Endodermal cell (in vitro differentiated cells): ENCODE results near the gene MYBPC3. TPM values are rescaled to one million over a fixed set of nuclear protein-coding genes. Genes with fewer than 3 reads are reported as not detected.

ENCODE experiments used
- DNase-seq: peaks from one replicate; pipeline ENCODE4 v3.0.0-alpha.2; 2017
- H3K27ac ChIP-seq: 2 replicates; pipeline ENCODE4 v1.5.1; 2013; ENCODE audit warnings: mild to moderate bottlenecking, low read depth, low read length, moderate library complexity
- H3K27me3 ChIP-seq: 2 replicates; pipeline ENCODE4 v1.6.1; 2013; ENCODE audit warnings: mild to moderate bottlenecking, low read length, moderate library complexity; ENCODE audit not compliant: insufficient read depth, control insufficient read depth, poor library complexity, severe bottlenecking
- H3K36me3 ChIP-seq: 2 replicates; pipeline ENCODE4 v1.7.0; 2013; ENCODE audit warnings: mild to moderate bottlenecking, low read length, moderate library complexity; ENCODE audit not compliant: control insufficient read depth, insufficient read depth
- H3K4me1 ChIP-seq: one replicate; pipeline ENCODE4 v1.7.0; 2013; ENCODE audit warnings: low read length; ENCODE audit not compliant: control insufficient read depth, insufficient read depth
- H3K4me3 ChIP-seq: 2 replicates; pipeline ENCODE4 v1.5.1; 2013; ENCODE audit warnings: mild to moderate bottlenecking, low read length, moderate library complexity
- H3K9ac ChIP-seq: 2 replicates; pipeline ENCODE4 v1.6.1; 2013; ENCODE audit warnings: mild to moderate bottlenecking, low read length, moderate library complexity; ENCODE audit not compliant: poor library complexity, severe bottlenecking; ENCODE audit errors: extremely low read depth
- H3K9me3 ChIP-seq: 2 replicates; pipeline ENCODE4 v1.6.1; 2013; ENCODE audit warnings: mild to moderate bottlenecking, low read length, moderate library complexity; ENCODE audit not compliant: control insufficient read depth
- H3K27ac Mint-ChIP-seq: 2 replicates; pipeline ENCODE4 v1.8.0; 2020; ENCODE audit warnings: mixed read lengths
- H3K27me3 Mint-ChIP-seq: 2 replicates; pipeline ENCODE4 v1.8.0; 2021; ENCODE audit warnings: mild to moderate bottlenecking, mixed read lengths; ENCODE audit not compliant: insufficient read depth
- H3K36me3 Mint-ChIP-seq: 2 replicates; pipeline ENCODE4 v1.8.0; 2020; ENCODE audit warnings: low read depth, mixed read lengths
- H3K4me1 Mint-ChIP-seq: 2 replicates; pipeline ENCODE4 v1.8.0; 2020; ENCODE audit warnings: mixed read lengths
- H3K4me3 Mint-ChIP-seq: 2 replicates; pipeline ENCODE4 v1.8.0; 2020; ENCODE audit warnings: mild to moderate bottlenecking, moderate library complexity, mixed read lengths
- H3K9me3 Mint-ChIP-seq: 2 replicates; pipeline ENCODE4 v1.8.0; 2020; ENCODE audit warnings: mild to moderate bottlenecking, mixed read lengths
- CTCF ChIP-seq: fragments of 200-600 bp; sonication (generic); conservative IDR thresholded peaks from 2 replicates; pipeline ENCODE4 v1.5.0; 2021; ENCODE audit warnings: antibody characterized with exemption, mild to moderate bottlenecking
- WGBS, 2 experiments: methylation state at CpG; one replicate each; pipeline versions ENCODE4 v1.1.5 to v1.1.7; 2013; ENCODE audit warnings: missing lambda C conversion rate in 2 of 2, mixed read lengths in 1 of 2; ENCODE audit not compliant: insufficient coverage in 1 of 2, insufficient read length in 1 of 2; 5-methylcytosine and 5-hydroxymethylcytosine counted together
- total RNA-seq, 2 donors: library from RNA; stranded (reverse); fragmentation: NEBNext Ultra II Directional in 1 of 2; extraction: Animal tissue kit (Norgen Biotek cat#: 25700) in 1 of 2; gene quantifications; 2 replicates in 1 of 2; 3 replicates in 1 of 2; pipeline ENCODE4 v1.2.1, GENCODE V29; 2021

The MYBPC3 gene
- total RNA-seq, 2 donors from 2014 or later: 0.07 TPM; not detected in 1

- H3K4me3 ChIP-seq: no peak overlapping the region
- H3K27me3 Mint-ChIP-seq: no peaks in the 10 kb centered on the region
- no peak overlapping the region for H3K27ac ChIP-seq
- no peak overlapping the region for H3K9ac ChIP-seq
- H3K9me3 Mint-ChIP-seq: no peaks in the 10 kb centered on the region
- no peaks in the 10 kb centered on the region for H3K36me3 Mint-ChIP-seq
- TF ChIP-seq CTCF: no peak
- H3K4me1 Mint-ChIP-seq: no peaks in the 10 kb centered on the region
- no peak overlapping the region for H3K4me3 Mint-ChIP-seq
- no peak for DNase-seq
- H3K27me3 ChIP-seq: no peaks in the 10 kb centered on the region
- no peaks in the 10 kb centered on the region for H3K4me1 ChIP-seq
- no peaks in the 10 kb centered on the region for H3K9me3 ChIP-seq
- 93 to 94% methylated on average over 17 to 28 of the region's 28 CpGs for WGBS, 2 experiments
- no peak overlapping the region for H3K27ac Mint-ChIP-seq
- H3K36me3 ChIP-seq: no peaks in the 10 kb centered on the region
These were observed 36.4 kb upstream of the MYBPC3 start for GRCh38 chr11:47388697-47389576.

GRCh38 chr11:47387944-47388696 lies 35.6 kb upstream of the MYBPC3 start:
- H3K4me3 ChIP-seq: no peak overlapping the region
- no peaks in the 10 kb centered on the region for H3K27me3 ChIP-seq
- TF ChIP-seq CTCF: no peak
- Mint-ChIP-seq H3K9me3 (no peaks in the 10 kb centered on the region), H3K36me3 (no peaks in the 10 kb centered on the region), H3K4me3 (no peak overlapping the region), H3K4me1 (no peaks in the 10 kb centered on the region), H3K27me3 (peaks cover 3% of the 10 kb centered on the region), H3K27ac (no peak overlapping the region)
- no peak overlapping the region for H3K9ac ChIP-seq
- no peak for DNase-seq
- WGBS, 2 experiments: 82 to 86% methylated on average over 12 to 13 of the region's 13 CpGs
- H3K9me3 ChIP-seq: no peaks in the 10 kb centered on the region
- H3K4me1 ChIP-seq: no peaks in the 10 kb centered on the region
- no peaks in the 10 kb centered on the region for H3K36me3 ChIP-seq
- H3K27ac ChIP-seq: no peak overlapping the region

- H3K36me3 Mint-ChIP-seq: no peaks in the 10 kb centered on the region
- no peaks in the 10 kb centered on the region for H3K4me1 Mint-ChIP-seq
- H3K27ac ChIP-seq: no peak overlapping the region
- H3K4me1 ChIP-seq: no peaks in the 10 kb centered on the region
- H3K9me3 Mint-ChIP-seq: no peaks in the 10 kb centered on the region
- WGBS, 2 experiments: 73 to 95% methylated on average over 2 to 4 of the region's 4 CpGs
- H3K36me3 ChIP-seq: no peaks in the 10 kb centered on the region
- peaks cover 3% of the 10 kb centered on the region for H3K27me3 Mint-ChIP-seq
- H3K27me3 ChIP-seq: no peaks in the 10 kb centered on the region
- H3K9ac ChIP-seq: no peak overlapping the region
- no peak for DNase-seq
- H3K9me3 ChIP-seq: no peaks in the 10 kb centered on the region
- no peak overlapping the region for H3K27ac Mint-ChIP-seq
- H3K4me3 Mint-ChIP-seq: no peak overlapping the region
- H3K4me3 ChIP-seq: no peak overlapping the region
- no peak for TF ChIP-seq CTCF
These were observed 32.0 kb upstream of the MYBPC3 start for GRCh38 chr11:47384498-47384897.
